ENCODE data around the gene ANKS1A.

DNA sequence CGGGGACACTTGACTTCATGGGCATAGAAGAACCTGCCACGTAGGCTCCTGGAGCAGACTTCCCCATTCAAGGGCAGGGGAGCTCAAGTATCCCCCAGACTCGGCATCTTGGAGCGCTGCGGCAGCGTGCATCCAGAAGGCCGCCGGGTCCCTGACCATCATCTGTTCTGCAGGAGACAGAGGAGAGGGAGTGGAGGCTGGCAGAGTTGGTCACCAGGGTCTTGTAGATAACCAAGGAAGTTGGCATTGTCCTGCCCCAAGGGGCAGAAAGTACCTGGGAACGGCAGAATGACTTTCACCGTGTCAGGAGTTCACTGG is 169.3 kb downstream of the ANKS1A start:
- TF ChIP-seq, protein P1, sequence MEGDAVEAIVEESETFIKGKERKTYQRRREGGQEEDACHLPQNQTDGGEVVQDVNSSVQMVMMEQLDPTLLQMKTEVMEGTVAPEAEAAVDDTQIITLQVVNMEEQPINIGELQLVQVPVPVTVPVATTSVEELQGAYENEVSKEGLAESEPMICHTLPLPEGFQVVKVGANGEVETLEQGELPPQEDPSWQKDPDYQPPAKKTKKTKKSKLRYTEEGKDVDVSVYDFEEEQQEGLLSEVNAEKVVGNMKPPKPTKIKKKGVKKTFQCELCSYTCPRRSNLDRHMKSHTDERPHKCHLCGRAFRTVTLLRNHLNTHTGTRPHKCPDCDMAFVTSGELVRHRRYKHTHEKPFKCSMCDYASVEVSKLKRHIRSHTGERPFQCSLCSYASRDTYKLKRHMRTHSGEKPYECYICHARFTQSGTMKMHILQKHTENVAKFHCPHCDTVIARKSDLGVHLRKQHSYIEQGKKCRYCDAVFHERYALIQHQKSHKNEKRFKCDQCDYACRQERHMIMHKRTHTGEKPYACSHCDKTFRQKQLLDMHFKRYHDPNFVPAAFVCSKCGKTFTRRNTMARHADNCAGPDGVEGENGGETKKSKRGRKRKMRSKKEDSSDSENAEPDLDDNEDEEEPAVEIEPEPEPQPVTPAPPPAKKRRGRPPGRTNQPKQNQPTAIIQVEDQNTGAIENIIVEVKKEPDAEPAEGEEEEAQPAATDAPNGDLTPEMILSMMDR (IDR thresholded peaks at IDR 0.05; ENCODE audit: low read length) = no peak
- no peak for TF ChIP-seq EZH2 (optimal IDR thresholded peaks at IDR 0.05; ENCODE audit: low read depth, low read length)
- TF ChIP-seq EZH2phosphoT487 (IDR thresholded peaks at IDR 0.05; ENCODE audit: low read length) = no peak

Data from MM.1S (cell line).